PC-9 (cell line): ENCODE measurements around the gene FILIP1L. TPM values are rescaled to one million over a fixed set of nuclear protein-coding genes. Genes with fewer than 3 reads are reported as not detected.

Experiments
- BruUV-seq: library from RNA; stranded (reverse); fragments of 400-500 nt; replicated peaks from 2 replicates; lab custom pipeline; 2021; lab: Mats Ljungman, UMichigan
- CTCF ChIA-PET: fragments of 300-600 bp; sonication (Branson Sonifier 250); formaldehyde crosslinking; loops from one replicate; lab custom pipeline; 2022; ENCODE audit warnings: antibody characterized with exemption; lab: Charles Lee
- POLR2A ChIA-PET: fragments of 300-600 bp; sonication (Branson Sonifier 250); formaldehyde crosslinking; loops from one replicate; lab custom pipeline; 2022; ENCODE audit warnings: antibody characterized with exemption; ENCODE audit not compliant: unreplicated experiment; lab: Charles Lee
- DNase-seq, 2 experiments: peaks; one replicate each; pipeline versions ENCODE4 v3.0.0 to v3.0.0-alpha.2; 2015 to 2022; ENCODE audit warnings: mixed read lengths in 1 of 2
- H2AFZ ChIP-seq: fragments of 200-600 bp; sonication (generic); 2 replicates; pipeline ENCODE4 v1.8.1; 2017; ENCODE audit warnings: antibody characterized with exemption
- H3F3A ChIP-seq: fragments of 200-600 bp; sonication (generic); 2 replicates; pipeline ENCODE4 v1.8.1; 2017; ENCODE audit warnings: antibody characterized with exemption, mild to moderate bottlenecking, low read depth; ENCODE audit not compliant: insufficient read depth
- H3K27ac ChIP-seq: fragments of 200-600 bp; sonication (generic); 2 replicates; pipeline ENCODE4 v1.6.1; 2016; ENCODE audit warnings: mixed run types
- H3K27me3 ChIP-seq: fragments of 200-600 bp; sonication (generic); 2 replicates; pipeline ENCODE4 v1.6.1; 2016; ENCODE audit warnings: low read depth, mixed run types; ENCODE audit not compliant: insufficient read depth
- H3K36me3 ChIP-seq: fragments of 200-600 bp; sonication (generic); 2 replicates; pipeline ENCODE4 v1.6.1; 2016; ENCODE audit warnings: low read depth, mixed run types
- H3K4me1 ChIP-seq: fragments of 200-600 bp; sonication (generic); replicated peaks from 2 replicates; pipeline ENCODE4 v1.6.1; 2016; ENCODE audit warnings: mixed run types; ENCODE audit not compliant: insufficient read depth
- H3K4me2 ChIP-seq: fragments of 200-600 bp; sonication (generic); 2 replicates; pipeline ENCODE4 v1.6.1; 2017; ENCODE audit warnings: mixed run types
- H3K4me3 ChIP-seq: fragments of 200-600 bp; sonication (generic); 2 replicates; pipeline ENCODE4 v1.6.1; 2016; ENCODE audit warnings: mixed run types
- H3K79me2 ChIP-seq: fragments of 200-600 bp; sonication (generic); 2 replicates; pipeline ENCODE4 v1.6.1; 2017; ENCODE audit warnings: low read depth, mixed run types
- H3K9me2 ChIP-seq: fragments of 200-600 bp; sonication (generic); 2 replicates; pipeline ENCODE4 v1.8.1; 2017; ENCODE audit warnings: mild to moderate bottlenecking; ENCODE audit not compliant: insufficient read depth
- H3K9me3 ChIP-seq: fragments of 200-600 bp; sonication (generic); 2 replicates; pipeline ENCODE4 v1.8.1; 2016; ENCODE audit warnings: low read depth; ENCODE audit not compliant: insufficient read depth
- H4K20me1 ChIP-seq: fragments of 200-600 bp; sonication (generic); 2 replicates; pipeline ENCODE4 v1.8.1; 2017; ENCODE audit not compliant: insufficient read depth
- EZH2 ChIP-seq: fragments of 200-600 bp; sonication (generic); IDR thresholded peaks from 2 replicates; pipeline ENCODE4 v1.8.0; 2017; ENCODE audit warnings: antibody characterized with exemption, low read depth
- intact Hi-C: fragments of 100-400 bp; cut with micrococcal nuclease; formaldehyde crosslinking; loops from one replicate; pipeline ENCODE4 v1.10.0; 2022; ENCODE audit not compliant: unreplicated experiment
- total RNA-seq: library from RNA; stranded (reverse); gene quantifications from 2 replicates; pipeline ENCODE4 v1.2.3, GENCODE V29; 2021
- TF ChIP-seq, protein P1 (sequence below): fragments of 200-600 bp; sonication (generic); conservative IDR thresholded peaks from 2 replicates; pipeline ENCODE4 v1.6.1; 2017; ENCODE audit warnings: mixed run types, antibody characterized with exemption, mild to moderate bottlenecking, moderate library complexity

FILIP1L gene
- total RNA-seq, 1 experiment from 2014 or later = 16.8 TPM

DNA sequence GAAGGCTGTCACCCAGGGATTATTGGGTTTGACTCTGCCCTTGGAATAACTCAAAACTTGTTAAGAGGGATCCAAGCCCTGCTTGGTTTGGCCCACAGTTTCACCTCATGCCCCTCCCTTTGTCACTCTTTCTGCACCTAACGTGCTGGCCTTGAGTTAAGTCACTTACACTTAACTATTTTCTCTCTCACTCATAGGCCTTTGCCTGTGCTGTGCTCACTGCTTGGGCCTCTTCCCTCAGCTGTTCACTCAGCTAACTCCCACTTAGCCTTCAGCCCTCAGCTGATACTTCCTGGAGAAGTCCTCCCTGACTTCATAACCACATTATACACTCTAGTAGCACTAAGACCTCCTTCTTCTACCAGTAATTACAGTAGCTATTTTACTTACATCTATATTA, 163.4 kb downstream of the FILIP1L start:
- H4K20me1 ChIP-seq = no peaks in the 10 kb centered on the region
- H3K27ac ChIP-seq = no peak overlapping the region
- H3K36me3 ChIP-seq = no peaks in the 10 kb centered on the region
- no peak for TF ChIP-seq EZH2
- TF ChIP-seq, protein P1, sequence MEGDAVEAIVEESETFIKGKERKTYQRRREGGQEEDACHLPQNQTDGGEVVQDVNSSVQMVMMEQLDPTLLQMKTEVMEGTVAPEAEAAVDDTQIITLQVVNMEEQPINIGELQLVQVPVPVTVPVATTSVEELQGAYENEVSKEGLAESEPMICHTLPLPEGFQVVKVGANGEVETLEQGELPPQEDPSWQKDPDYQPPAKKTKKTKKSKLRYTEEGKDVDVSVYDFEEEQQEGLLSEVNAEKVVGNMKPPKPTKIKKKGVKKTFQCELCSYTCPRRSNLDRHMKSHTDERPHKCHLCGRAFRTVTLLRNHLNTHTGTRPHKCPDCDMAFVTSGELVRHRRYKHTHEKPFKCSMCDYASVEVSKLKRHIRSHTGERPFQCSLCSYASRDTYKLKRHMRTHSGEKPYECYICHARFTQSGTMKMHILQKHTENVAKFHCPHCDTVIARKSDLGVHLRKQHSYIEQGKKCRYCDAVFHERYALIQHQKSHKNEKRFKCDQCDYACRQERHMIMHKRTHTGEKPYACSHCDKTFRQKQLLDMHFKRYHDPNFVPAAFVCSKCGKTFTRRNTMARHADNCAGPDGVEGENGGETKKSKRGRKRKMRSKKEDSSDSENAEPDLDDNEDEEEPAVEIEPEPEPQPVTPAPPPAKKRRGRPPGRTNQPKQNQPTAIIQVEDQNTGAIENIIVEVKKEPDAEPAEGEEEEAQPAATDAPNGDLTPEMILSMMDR = no peak
- H3K4me3 ChIP-seq = no peak overlapping the region
- no peaks in the 10 kb centered on the region for H3K4me1 ChIP-seq
- intact Hi-C loops = no loop called here
- no peaks in the 10 kb centered on the region for H3K79me2 ChIP-seq
- H3K4me2 ChIP-seq = no peak overlapping the region
- no peaks in the 10 kb centered on the region for H3K9me3 ChIP-seq
- H3K27me3 ChIP-seq = no peaks in the 10 kb centered on the region
- no peak overlapping the region for H2AFZ ChIP-seq
- no peaks in the 10 kb centered on the region for H3K9me2 ChIP-seq
- BruUV-seq = no TSS peak
- no peaks in the 10 kb centered on the region for H3F3A ChIP-seq
- ChIA-PET CTCF (interaction anchor here (0.5 kb wide), 1 partner anchor 105 kb away, joined by 3 read pairs; no protein-coding TSS in a partner anchor), POLR2A (interaction anchor here (0.6 kb wide), 1 partner anchor 87 kb away, joined by 5 read pairs; no protein-coding TSS in a partner anchor)
- no peak for DNase-seq

DNA sequence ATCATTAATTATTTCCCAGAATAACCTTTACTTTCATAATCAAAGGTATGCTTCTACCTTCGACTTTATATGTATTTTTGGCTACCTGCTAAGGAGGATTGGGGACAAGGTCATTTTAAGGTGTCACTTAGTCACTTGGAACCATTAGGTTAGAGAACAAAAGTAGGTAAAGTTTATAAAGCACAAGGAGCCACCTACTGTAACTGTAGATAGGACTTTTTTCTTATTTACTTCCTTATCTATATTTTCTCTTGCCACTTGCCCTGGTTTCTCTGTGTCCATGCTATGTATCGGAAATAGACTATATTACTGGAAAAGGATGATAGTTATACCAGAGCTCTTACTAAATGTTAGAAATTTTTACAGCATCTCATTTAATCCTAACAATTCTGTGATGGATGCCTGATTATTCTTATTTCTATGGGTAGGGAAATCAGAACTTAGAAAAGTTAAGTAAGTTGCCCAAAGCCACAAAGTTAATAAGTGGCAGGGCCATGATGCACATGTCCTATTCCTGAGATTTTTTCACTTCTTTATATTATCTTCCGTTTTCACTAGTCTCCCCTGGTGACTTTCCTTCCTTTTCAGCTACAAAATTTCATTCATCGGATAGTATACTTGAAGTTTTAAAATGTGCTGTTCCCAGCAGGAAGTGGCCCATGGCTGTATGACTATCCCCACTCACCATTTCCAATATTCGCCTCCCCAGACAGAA, 164.2 kb downstream of the FILIP1L start:
- Histone ChIP-seq H3F3A (no peaks in the 10 kb centered on the region), H3K27me3 (no peaks in the 10 kb centered on the region), H3K9me3 (no peaks in the 10 kb centered on the region), H3K4me1 (no peaks in the 10 kb centered on the region; the same call in 1 of the 2 replicates), H3K4me3 (no peak overlapping the region), H3K27ac (no peak overlapping the region), H2AFZ (no peak overlapping the region), H3K79me2 (no peaks in the 10 kb centered on the region), H3K36me3 (no peaks in the 10 kb centered on the region), H4K20me1 (no peaks in the 10 kb centered on the region), H3K9me2 (no peaks in the 10 kb centered on the region), H3K4me2 (no peak overlapping the region)
- no peak for DNase-seq
- intact Hi-C loops = no loop called here
- ChIA-PET POLR2A (no interaction called here), CTCF (no interaction called here)
- no peak for TF ChIP-seq EZH2
- TF ChIP-seq, protein P1 = no peak
- no TSS peak for BruUV-seq

- no peaks in the 10 kb centered on the region for H3F3A ChIP-seq
- H3K9me2 ChIP-seq = no peaks in the 10 kb centered on the region
- no peak for TF ChIP-seq EZH2
- TF ChIP-seq, protein P1 = no peak
- no TSS peak for BruUV-seq
- no peaks in the 10 kb centered on the region for H3K36me3 ChIP-seq
- no peaks in the 10 kb centered on the region for H3K27me3 ChIP-seq
- intact Hi-C loops = no loop called here
- DNase-seq = no peak
- H2AFZ ChIP-seq = no peak overlapping the region
- POLR2A ChIA-PET = no interaction called here
- H3K9me3 ChIP-seq = no peaks in the 10 kb centered on the region
- H3K4me2 ChIP-seq = no peak overlapping the region
- CTCF ChIA-PET = no interaction called here
- no peak overlapping the region for H3K27ac ChIP-seq
- H3K4me3 ChIP-seq = no peak overlapping the region
- no peaks in the 10 kb centered on the region for H4K20me1 ChIP-seq
- no peaks in the 10 kb centered on the region for H3K79me2 ChIP-seq
- peaks cover 7% of the 10 kb centered on the region for H3K4me1 ChIP-seq
These were observed 165.7 kb downstream of the FILIP1L start for GRCh38 chr3:99948467-99949089.
